Hepatocyte (in vitro differentiated cells): Measurements from ENCODE around the gene LHFPL4. TPM values are rescaled to one million over a fixed set of nuclear protein-coding genes. Genes with fewer than 3 reads are reported as not detected.

ENCODE experiments used
- DNase-seq: peaks from one replicate; pipeline ENCODE4 v3.0.0-alpha.2; 2016; ENCODE audit warnings: low spot score
- H2AFZ ChIP-seq: fragments of 200-600 bp; sonication (generic); 2 replicates; pipeline ENCODE4 v1.6.0; 2016; ENCODE audit warnings: antibody characterized with exemption, mild to moderate bottlenecking
- H3K27ac ChIP-seq: fragments of 200-600 bp; sonication (generic); 2 replicates; pipeline ENCODE4 v1.5.1; 2016; ENCODE audit warnings: mild to moderate bottlenecking
- H3K27me3 ChIP-seq: fragments of 200-600 bp; sonication (generic); 2 replicates; pipeline ENCODE4 v1.6.1; 2016
- H3K36me3 ChIP-seq: fragments of 200-600 bp; sonication (generic); replicated peaks from 2 replicates; pipeline ENCODE4 v1.5.1; 2016; ENCODE audit warnings: low read depth; ENCODE audit not compliant: insufficient read depth
- H3K4me1 ChIP-seq: fragments of 200-600 bp; sonication (generic); 2 replicates; pipeline ENCODE4 v1.5.1; 2016; ENCODE audit warnings: mild to moderate bottlenecking, moderate library complexity; ENCODE audit not compliant: insufficient read depth
- H3K4me2 ChIP-seq: fragments of 200-600 bp; sonication (generic); 2 replicates; pipeline ENCODE4 v1.6.0; 2016
- H3K4me3 ChIP-seq: fragments of 200-600 bp; sonication (generic); 2 replicates; pipeline ENCODE4 v1.5.1; 2016; ENCODE audit warnings: mild to moderate bottlenecking
- H3K79me2 ChIP-seq: fragments of 200-600 bp; sonication (generic); 2 replicates; pipeline ENCODE4 v1.6.0; 2017; ENCODE audit warnings: mild to moderate bottlenecking
- H3K9me2 ChIP-seq: fragments of 200-600 bp; sonication (generic); replicated peaks from 2 replicates; pipeline ENCODE4 v1.6.0; 2017; ENCODE audit warnings: mild to moderate bottlenecking; ENCODE audit not compliant: insufficient read depth
- H3K9me3 ChIP-seq: fragments of 200-600 bp; sonication (generic); 2 replicates; pipeline ENCODE4 v1.5.1; 2016; ENCODE audit warnings: low read depth, mild to moderate bottlenecking
- H4K20me1 ChIP-seq: fragments of 200-600 bp; sonication (generic); 2 replicates; pipeline ENCODE4 v1.6.0; 2016; ENCODE audit warnings: mild to moderate bottlenecking; ENCODE audit not compliant: insufficient read depth, poor library complexity, severe bottlenecking
- CTCF ChIP-seq: fragments of 200-600 bp; sonication (generic); IDR thresholded peaks from 2 replicates; pipeline ENCODE4 v1.5.1; 2016; ENCODE audit warnings: antibody characterized with exemption, mild to moderate bottlenecking; ENCODE audit not compliant: poor library complexity
- EZH2 ChIP-seq: fragments of 200-600 bp; sonication (generic); IDR thresholded peaks from 2 replicates; pipeline ENCODE4 v1.6.1; 2016; ENCODE audit warnings: antibody characterized with exemption, mild to moderate bottlenecking, borderline replicate concordance
- EZH2phosphoT487 ChIP-seq: fragments of 200-600 bp; sonication (generic); IDR thresholded peaks from one replicate; pipeline ENCODE4 v1.6.1; 2018; ENCODE audit warnings: antibody characterized with exemption, mild to moderate bottlenecking, low read depth, moderate library complexity; ENCODE audit not compliant: unreplicated experiment, severe bottlenecking
- WGBS: methylation state at CpG from one replicate; pipeline ENCODE4 v1.1.6; 2016; ENCODE audit warnings: low lambda C conversion rate; ENCODE audit errors: missing lambda C conversion rate; 5-methylcytosine and 5-hydroxymethylcytosine counted together
- polyA plus RNA-seq: library from polyadenylated mRNA; unstranded; fragments of >200 nt; fragmentation: Nextera tagmentation; extraction: Ambion mirVana; gene quantifications from 2 replicates; pipeline ENCODE4 v1.2.1, GENCODE V29; 2016
- total RNA-seq: library from RNA; depleted of rRNA; stranded (reverse); fragments of >200 nt; gene quantifications from 2 replicates; pipeline ENCODE4 v1.2.3, GENCODE V29; 2014

LHFPL4 gene
- total and polyA plus RNA-seq, 2 experiments from 2014 or later, result 0.34 TPM; not detected in 1

DNA sequence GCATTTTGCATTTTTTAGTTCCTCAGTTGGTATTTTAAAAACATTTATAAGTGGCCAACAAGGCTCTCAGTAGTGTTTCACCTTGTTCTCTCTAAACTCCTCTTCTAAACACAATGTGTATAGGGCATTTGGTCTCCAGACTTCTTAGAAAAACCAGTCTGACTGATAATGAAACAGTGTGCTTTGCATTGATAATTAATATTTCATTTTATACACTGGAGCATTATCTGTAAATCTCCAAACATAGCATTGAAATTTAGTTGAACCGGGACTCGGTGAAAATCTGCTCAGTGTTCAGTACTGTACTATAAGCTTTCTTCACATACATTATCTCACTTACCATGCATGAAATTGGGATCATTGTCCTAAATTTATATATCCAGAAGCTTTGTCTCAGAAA lies 102.6 kb downstream of the LHFPL4 start:
- Histone ChIP-seq H3K9me2 (no peaks in the 10 kb centered on the region), H3K4me2 (no peak overlapping the region), H3K4me1 (no peaks in the 10 kb centered on the region), H3K4me3 (no peak overlapping the region), H3K27ac (no peak overlapping the region), H2AFZ (no peak overlapping the region), H3K79me2 (peaks cover 52% of the 10 kb centered on the region), H3K36me3 (peaks cover 14% of the 10 kb centered on the region), H3K27me3 (no peaks in the 10 kb centered on the region), H4K20me1 (no peaks in the 10 kb centered on the region), H3K9me3 (no peaks in the 10 kb centered on the region)
- TF ChIP-seq CTCF, result no peak
- no peak for TF ChIP-seq EZH2phosphoT487
- no peak for TF ChIP-seq EZH2
- WGBS, result 99% methylated on average over 2 of the region's 2 CpGs
- DNase-seq, result no peak

- DNase-seq, result no peak
- H3K4me3 ChIP-seq, result no peak overlapping the region
- H3K27ac ChIP-seq, result no peak overlapping the region
- no peaks in the 10 kb centered on the region for H3K27me3 ChIP-seq
- H3K9me3 ChIP-seq, result no peaks in the 10 kb centered on the region
- TF ChIP-seq EZH2phosphoT487, result no peak
- no peak for TF ChIP-seq CTCF
- TF ChIP-seq EZH2, result no peak
- H3K79me2 ChIP-seq, result peaks cover 51% of the 10 kb centered on the region
- no peak overlapping the region for H3K4me2 ChIP-seq
- H3K9me2 ChIP-seq, result no peaks in the 10 kb centered on the region
- H3K36me3 ChIP-seq, result peaks cover 14% of the 10 kb centered on the region
- WGBS, result 97% methylated on average over 1 of the region's 1 CpG
- H3K4me1 ChIP-seq, result no peaks in the 10 kb centered on the region
- no peak overlapping the region for H2AFZ ChIP-seq
- no peaks in the 10 kb centered on the region for H4K20me1 ChIP-seq
Measured at GRCh38 chr3:9450126-9450525, 103.5 kb downstream of the LHFPL4 start.

DNA sequence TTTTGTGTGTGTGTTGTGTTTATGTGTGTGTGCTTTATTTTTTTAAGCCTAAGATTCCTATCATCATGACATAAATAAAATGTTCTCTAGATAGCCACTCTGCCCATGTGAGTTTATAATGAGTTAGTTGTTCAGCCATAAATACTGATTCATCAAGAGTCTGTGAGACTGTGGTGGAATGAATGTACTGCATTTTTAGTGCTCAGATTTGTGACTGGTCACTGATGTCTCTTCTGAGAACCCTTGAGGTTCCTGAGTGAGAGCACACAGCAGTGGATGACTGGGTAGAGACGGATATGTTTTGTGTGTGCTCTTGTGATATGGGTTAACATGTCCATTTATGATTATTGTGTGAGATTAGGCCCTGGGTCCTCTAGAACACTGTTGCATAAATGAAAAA lies 105.0 kb downstream of the LHFPL4 start:
- no peaks in the 10 kb centered on the region for H3K27me3 ChIP-seq
- H3K27ac ChIP-seq, result no peak overlapping the region
- no peak for DNase-seq
- no peaks in the 10 kb centered on the region for H3K4me1 ChIP-seq
- H3K9me3 ChIP-seq, result no peaks in the 10 kb centered on the region
- no peak overlapping the region for H2AFZ ChIP-seq
- H4K20me1 ChIP-seq, result no peaks in the 10 kb centered on the region
- 91% methylated on average over 1 of the region's 1 CpG for WGBS
- H3K79me2 ChIP-seq, result peaks cover 56% of the 10 kb centered on the region
- no peak overlapping the region for H3K4me3 ChIP-seq
- no peak overlapping the region for H3K4me2 ChIP-seq
- H3K36me3 ChIP-seq, result peaks cover 14% of the 10 kb centered on the region
- no peaks in the 10 kb centered on the region for H3K9me2 ChIP-seq
- TF ChIP-seq CTCF (no peak), EZH2phosphoT487 (no peak), EZH2 (no peak)

Other genes with a start within 250 kb of the LHFPL4 start
- 20.7 and 22.7 TPM in 2 replicates for gene THUMPD3, start 190.8 kb downstream of the LHFPL4 start, total RNA-seq
- 16.3 and 17.3 TPM in 2 replicates for gene THUMPD3, start 190.8 kb downstream of the LHFPL4 start, polyA plus RNA-seq
- 69.8 and 75.2 TPM in 2 replicates for gene SETD5, start 156.2 kb downstream of the LHFPL4 start, total RNA-seq
- gene SETD5, start 156.2 kb downstream of the LHFPL4 start, polyA plus RNA-seq, result 110 and 119 TPM in 2 replicates
- 26.9 and 27.1 TPM in 2 replicates for gene MTMR14, start 95.7 kb upstream of the LHFPL4 start, total RNA-seq
- 34.8 and 40.2 TPM in 2 replicates for gene MTMR14, start 95.7 kb upstream of the LHFPL4 start, polyA plus RNA-seq
- not detected in 2 replicates for gene CPNE9, start 150.0 kb upstream of the LHFPL4 start, total RNA-seq
- not detected in 2 replicates for gene CPNE9, start 150.0 kb upstream of the LHFPL4 start, polyA plus RNA-seq
- gene BRPF1, start 177.9 kb upstream of the LHFPL4 start, total RNA-seq, result 9.6 and 10.7 TPM in 2 replicates
- gene BRPF1, start 177.9 kb upstream of the LHFPL4 start, polyA plus RNA-seq, result 9.1 and 9.3 TPM in 2 replicates
- gene OGG1, start 196.1 kb upstream of the LHFPL4 start, total RNA-seq, result 34.7 and 38.7 TPM in 2 replicates
- gene OGG1, start 196.1 kb upstream of the LHFPL4 start, polyA plus RNA-seq, result 43.2 and 48.9 TPM in 2 replicates
- 9.7 and 11.8 TPM in 2 replicates for gene CAMK1, start 216.1 kb upstream of the LHFPL4 start, total RNA-seq
- gene CAMK1, start 216.1 kb upstream of the LHFPL4 start, polyA plus RNA-seq, result 12.4 and 16.1 TPM in 2 replicates
- gene TADA3, start 238.7 kb upstream of the LHFPL4 start, total RNA-seq, result 65.5 and 70.4 TPM in 2 replicates
- 55.5 and 61.2 TPM in 2 replicates for gene TADA3, start 238.7 kb upstream of the LHFPL4 start, polyA plus RNA-seq
- 175 and 182 TPM in 2 replicates for gene ARPC4, start 239.3 kb upstream of the LHFPL4 start, total RNA-seq
- 132 and 149 TPM in 2 replicates for gene ARPC4, start 239.3 kb upstream of the LHFPL4 start, polyA plus RNA-seq